Uterus (tissue), 4 donors: ENCODE measurements around the gene SNTB2. TPM values are rescaled to one million over a fixed set of nuclear protein-coding genes. Genes with fewer than 3 reads are reported as not detected.

Experiments used
- DNase-seq, 2 donors: peaks; one replicate each; pipeline ENCODE4 v3.0.0-alpha.2; 2019 to 2020
- H3K27ac ChIP-seq, 2 donors: fragments of 200-600 bp; sonication (generic); 1 replicate in 1 of 2; 2 replicates in 1 of 2; pipeline ENCODE4 v1.5.1; 2016 to 2018
- H3K27me3 ChIP-seq, 2 donors: fragments of 200-600 bp; sonication (generic); one replicate each; pipeline ENCODE4 v1.5.1; 2018 to 2019; ENCODE audit warnings: control low read depth in 1 of 2
- H3K36me3 ChIP-seq, 2 donors: fragments of 200-600 bp; sonication (generic); one replicate each; pipeline ENCODE4 v1.5.1; 2019; ENCODE audit warnings: control low read depth in 1 of 2
- H3K4me1 ChIP-seq, 2 donors: fragments of 200-600 bp; sonication (generic); one replicate each; pipeline ENCODE4 v1.5.1; 2018 to 2019; ENCODE audit warnings: control low read depth in 1 of 2
- H3K4me3 ChIP-seq, 2 donors: fragments of 200-600 bp; sonication (generic); 1 replicate in 1 of 2; 2 replicates in 1 of 2; pipeline ENCODE4 v1.5.1; 2018 to 2019; ENCODE audit warnings: mild to moderate bottlenecking in 1 of 2
- H3K9me3 ChIP-seq, 2 donors: fragments of 200-600 bp; sonication (generic); one replicate each; pipeline ENCODE4 v1.5.1; 2019; ENCODE audit warnings: control low read depth in 1 of 2
- POLR2A ChIP-seq, 2 donors: fragments of 450-650 bp; IDR thresholded peaks; one replicate each; pipeline ENCODE4 v1.6.1; 2016; ENCODE audit warnings: antibody characterized with exemption in 2 of 2, mild to moderate bottlenecking in 1 of 2, moderate library complexity in 1 of 2
- intact Hi-C: fragments of 100-400 bp; cut with DNase I; formaldehyde crosslinking; loops from one replicate; pipeline ENCODE4 v1.15.1; 2023; ENCODE audit warnings: low total_unique reads
- total RNA-seq, 4 donors: library from RNA; depleted of rRNA in 3 of 4; stranded (reverse); fragments of >200 nt in 3 of 4; gene quantifications; one replicate each; pipeline versions ENCODE4 v1.1.0 to v1.2.4, GENCODE V29; 2014 to 2023
- TF ChIP-seq, protein P1 (sequence below), 4 experiments: fragments of 200-600 bp in 2 of 4; fragments of 450-650 bp in 2 of 4; sonication (generic) in 2 of 4; IDR thresholded peaks; one replicate each; pipeline ENCODE4 v1.5.1; 2016 to 2019; ENCODE audit warnings: antibody characterized with exemption in 4 of 4, mild to moderate bottlenecking in 2 of 4, moderate library complexity in 1 of 4
- donor health status: DM: yes; HTN: yes; CAD: no.

The SNTB2 gene
- total RNA-seq, 4 donors from 2014 or later, result 28.2 to 88.0 (median 59.5) TPM

DNA sequence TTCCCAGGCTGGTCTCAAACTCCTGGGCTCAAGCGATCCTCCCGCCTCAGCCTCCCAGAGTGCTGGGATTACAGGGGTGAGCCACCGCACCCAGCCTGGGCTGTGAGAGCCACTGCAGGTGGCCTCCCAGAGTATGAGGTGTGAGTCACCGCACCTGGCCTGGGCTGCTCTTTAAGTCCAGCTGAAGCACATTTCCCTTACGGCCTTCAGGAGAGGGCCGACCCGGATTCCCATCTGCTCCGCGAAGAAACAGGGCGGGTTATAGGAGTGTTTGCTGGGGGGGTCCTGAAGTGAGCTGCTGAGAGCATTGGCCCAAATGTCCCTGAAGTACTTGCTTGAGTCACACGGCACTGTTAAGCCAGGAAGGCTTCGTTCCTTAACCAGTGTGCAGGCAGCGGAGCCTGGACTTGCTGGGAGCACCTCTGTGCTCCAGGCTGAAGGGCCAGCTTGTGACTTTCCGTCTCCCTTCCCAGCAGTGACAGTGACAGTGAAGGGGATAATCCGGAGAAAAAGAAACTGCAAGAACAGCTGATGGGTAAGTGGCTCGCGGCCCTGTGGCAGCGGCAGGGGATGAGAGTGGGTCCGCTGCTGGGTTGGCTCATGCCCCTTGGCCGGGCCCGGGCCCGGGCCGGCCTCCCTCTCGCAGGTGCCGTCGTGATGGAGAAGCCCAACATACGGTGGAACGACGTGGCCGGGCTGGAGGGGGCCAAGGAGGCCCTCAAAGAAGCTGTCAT, 131.4 kb downstream of the SNTB2 start:
- TF ChIP-seq POLR2A (IDR thresholded peaks at IDR 0.05), result no peak
- TF ChIP-seq, protein P1, sequence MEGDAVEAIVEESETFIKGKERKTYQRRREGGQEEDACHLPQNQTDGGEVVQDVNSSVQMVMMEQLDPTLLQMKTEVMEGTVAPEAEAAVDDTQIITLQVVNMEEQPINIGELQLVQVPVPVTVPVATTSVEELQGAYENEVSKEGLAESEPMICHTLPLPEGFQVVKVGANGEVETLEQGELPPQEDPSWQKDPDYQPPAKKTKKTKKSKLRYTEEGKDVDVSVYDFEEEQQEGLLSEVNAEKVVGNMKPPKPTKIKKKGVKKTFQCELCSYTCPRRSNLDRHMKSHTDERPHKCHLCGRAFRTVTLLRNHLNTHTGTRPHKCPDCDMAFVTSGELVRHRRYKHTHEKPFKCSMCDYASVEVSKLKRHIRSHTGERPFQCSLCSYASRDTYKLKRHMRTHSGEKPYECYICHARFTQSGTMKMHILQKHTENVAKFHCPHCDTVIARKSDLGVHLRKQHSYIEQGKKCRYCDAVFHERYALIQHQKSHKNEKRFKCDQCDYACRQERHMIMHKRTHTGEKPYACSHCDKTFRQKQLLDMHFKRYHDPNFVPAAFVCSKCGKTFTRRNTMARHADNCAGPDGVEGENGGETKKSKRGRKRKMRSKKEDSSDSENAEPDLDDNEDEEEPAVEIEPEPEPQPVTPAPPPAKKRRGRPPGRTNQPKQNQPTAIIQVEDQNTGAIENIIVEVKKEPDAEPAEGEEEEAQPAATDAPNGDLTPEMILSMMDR (IDR thresholded peaks at IDR 0.05), result no peak
- intact Hi-C loops, result no loop called here
- no peak overlapping the region for H3K4me3 ChIP-seq
- DNase-seq, result peak in 1 of 2 donors; percentile 6
- no peaks in the 10 kb centered on the region for H3K27me3 ChIP-seq
- no peaks in the 10 kb centered on the region for H3K36me3 ChIP-seq
- H3K27ac ChIP-seq, result no peak overlapping the region
- H3K9me3 ChIP-seq, result no peaks in the 10 kb centered on the region
- no peaks in the 10 kb centered on the region for H3K4me1 ChIP-seq

- no peaks in the 10 kb centered on the region for H3K36me3 ChIP-seq
- no peak for TF ChIP-seq POLR2A (IDR thresholded peaks at IDR 0.05)
- TF ChIP-seq, protein P1 (IDR thresholded peaks at IDR 0.05), result no peak
- no peaks in the 10 kb centered on the region for H3K9me3 ChIP-seq
- H3K4me1 ChIP-seq, result no peaks in the 10 kb centered on the region
- intact Hi-C loops, result no loop called here
- DNase-seq, result peak in 1 of 2 donors; percentile 8
- no peaks in the 10 kb centered on the region for H3K27me3 ChIP-seq
- H3K27ac ChIP-seq, result no peak overlapping the region
- H3K4me3 ChIP-seq, result no peak overlapping the region
These were observed 131.9 kb downstream of the SNTB2 start for GRCh38 chr16:69318911-69319289.

DNA sequence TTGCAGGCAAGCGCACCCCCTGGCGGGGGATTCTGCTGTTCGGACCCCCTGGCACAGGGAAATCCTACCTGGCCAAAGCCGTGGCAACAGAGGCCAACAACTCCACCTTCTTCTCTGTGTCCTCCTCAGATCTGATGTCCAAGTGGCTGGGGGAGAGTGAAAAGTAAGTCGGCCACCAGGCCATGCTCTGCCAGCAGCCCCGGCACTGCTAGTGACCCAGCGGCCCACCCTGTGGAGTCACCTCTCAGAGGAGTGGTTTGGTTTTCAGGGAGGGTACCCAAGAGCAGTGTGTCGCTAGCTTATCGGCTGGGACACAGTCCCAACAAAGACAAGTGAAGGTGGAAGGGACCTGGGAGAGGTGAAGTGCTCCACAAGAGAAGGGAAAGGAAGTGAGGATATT, 132.4 kb downstream of the SNTB2 start:
- no peak for DNase-seq
- H3K27ac ChIP-seq, result no peak overlapping the region
- intact Hi-C loops, result no loop called here
- no peak for TF ChIP-seq POLR2A (IDR thresholded peaks at IDR 0.05)
- TF ChIP-seq, protein P1 (IDR thresholded peaks at IDR 0.05), result no peak
- no peak overlapping the region for H3K4me3 ChIP-seq
- no peaks in the 10 kb centered on the region for H3K9me3 ChIP-seq
- H3K27me3 ChIP-seq, result no peaks in the 10 kb centered on the region
- no peaks in the 10 kb centered on the region for H3K4me1 ChIP-seq
- no peaks in the 10 kb centered on the region for H3K36me3 ChIP-seq

DNA sequence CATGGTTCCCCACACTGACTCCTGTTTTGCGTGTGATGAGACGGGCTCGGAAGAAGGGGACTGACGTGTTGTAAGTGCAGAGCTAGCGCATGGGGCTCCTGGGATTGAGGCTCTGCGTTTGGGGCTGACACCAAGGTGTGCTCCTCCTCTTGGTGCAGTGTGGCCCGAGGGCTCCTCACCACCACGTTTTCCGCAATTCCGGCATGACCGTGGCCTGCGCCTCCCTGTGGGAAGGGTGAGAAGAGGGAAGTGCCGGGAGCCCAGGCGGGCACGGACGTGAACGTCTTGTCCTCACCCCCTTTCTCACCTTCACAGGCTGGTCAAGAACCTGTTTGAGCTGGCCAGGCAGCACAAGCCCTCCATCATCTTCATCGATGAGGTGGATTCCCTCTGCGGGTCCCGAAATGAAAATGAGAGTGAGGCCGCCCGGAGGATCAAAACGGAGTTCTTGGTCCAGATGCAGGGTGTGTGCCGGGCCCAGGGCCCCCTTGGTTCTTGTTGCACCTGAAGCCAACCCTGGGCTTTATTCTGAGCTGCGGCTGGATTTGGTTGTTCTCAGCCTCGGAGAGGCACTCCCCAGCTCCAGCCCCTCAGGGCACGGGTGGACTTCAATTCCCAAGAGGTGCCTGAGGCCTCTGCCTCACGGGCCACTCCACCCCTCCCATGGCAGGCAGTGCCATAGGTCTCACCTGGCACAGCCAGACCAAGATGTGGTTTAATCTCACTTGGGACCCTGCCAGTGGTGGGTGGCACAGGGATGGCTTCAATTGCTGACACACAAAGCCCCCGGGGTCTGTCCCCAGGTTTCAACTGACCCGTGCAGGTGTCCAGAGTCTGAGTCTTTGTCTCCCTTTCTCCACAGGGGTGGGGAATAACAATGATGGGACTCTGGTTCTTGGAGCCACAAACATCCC, 133.1 kb downstream of the SNTB2 start:
- H3K4me3 ChIP-seq, result no peak overlapping the region
- no peaks in the 10 kb centered on the region for H3K36me3 ChIP-seq
- H3K27me3 ChIP-seq, result no peaks in the 10 kb centered on the region
- no peaks in the 10 kb centered on the region for H3K9me3 ChIP-seq
- intact Hi-C loops, result no loop called here
- no peak for TF ChIP-seq POLR2A (IDR thresholded peaks at IDR 0.05)
- TF ChIP-seq, protein P1 (IDR thresholded peaks at IDR 0.05), result no peak
- DNase-seq, result no peak
- H3K4me1 ChIP-seq, result no peaks in the 10 kb centered on the region
- H3K27ac ChIP-seq, result no peak overlapping the region

DNA sequence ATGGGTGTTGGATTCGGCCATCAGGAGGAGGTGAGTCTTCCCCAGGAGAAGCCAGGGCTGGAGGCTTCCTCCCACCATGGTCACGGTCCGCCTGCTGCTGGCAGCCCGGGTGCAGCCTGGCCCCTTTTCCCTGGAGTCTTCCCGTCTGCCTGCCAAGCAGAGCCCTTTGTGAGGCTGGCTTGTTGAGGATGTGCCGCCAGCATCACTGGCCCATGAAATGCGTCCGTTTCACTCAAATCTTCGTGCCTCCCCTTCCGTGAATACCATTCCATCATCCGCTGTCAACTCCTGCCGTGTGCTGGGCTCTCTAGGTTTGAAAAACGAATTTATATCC, 133.7 kb downstream of the SNTB2 start:
- intact Hi-C loops, result no loop called here
- Histone ChIP-seq H3K4me3 (no peak overlapping the region), H3K4me1 (no peaks in the 10 kb centered on the region), H3K27ac (no peak overlapping the region), H3K27me3 (no peaks in the 10 kb centered on the region), H3K36me3 (no peaks in the 10 kb centered on the region), H3K9me3 (no peaks in the 10 kb centered on the region)
- DNase-seq, result peak in 1 of 2 donors; percentile 7
- TF ChIP-seq POLR2A (IDR thresholded peaks at IDR 0.05), result no peak
- TF ChIP-seq, protein P1 (IDR thresholded peaks at IDR 0.05), result no peak
